ENCODE results near the gene KRTAP20-2.

KRTAP20-2 gene

GRCh38 chr21:30634906-30635305 lies at the start of gene KRTAP20-2:
TSS of gene KRTAP20-2 (plus strand) at chr21:30635206. CDS start at chr21:30635264, 58 bp downstream.
- DNase-seq (ENCODE audit: low read depth in 2 of 2): no peak
- no peak within 1 kb of the TSS for H3K4me3 ChIP-seq (replicated peaks in 1 of 2; ENCODE audit: low read depth in 2 of 2, low read length in 2 of 2)
- TF ChIP-seq CTCF (IDR thresholded peaks at IDR 0.05; ENCODE audit: low read depth, low read length): no peak

GRCh38 chr21:30590297-30590696 lies 44.7 kb upstream of the KRTAP20-2 start, which contains the start of gene KRTAP22-2:
TSS of gene KRTAP22-2 (minus strand) at chr21:30590397.
- no peak for DNase-seq (ENCODE audit: low read depth in 2 of 2)
- H3K4me3 ChIP-seq (replicated peaks in 1 of 2; ENCODE audit: low read depth in 2 of 2, low read length in 2 of 2): no peak within 1 kb of the TSS
- TF ChIP-seq CTCF (IDR thresholded peaks at IDR 0.05; ENCODE audit: low read depth, low read length): no peak

- TF ChIP-seq CTCF (IDR thresholded peaks at IDR 0.05; ENCODE audit: low read depth, low read length): no peak
- H3K4me3 ChIP-seq (replicated peaks in 1 of 2; ENCODE audit: low read depth in 2 of 2, low read length in 2 of 2): no peak within 1 kb of the TSS
- no peak for DNase-seq (ENCODE audit: low read depth in 2 of 2)
Measured at GRCh38 chr21:30592140-30592539, 42.9 kb upstream of the KRTAP20-2 start, which contains the start of gene KRTAP6-3. TSS of gene KRTAP6-3 (plus strand) at chr21:30592440. CDS start at chr21:30592446, 6 bp downstream.

- no peak for TF ChIP-seq CTCF (IDR thresholded peaks at IDR 0.05; ENCODE audit: low read depth, low read length)
- H3K4me3 ChIP-seq (replicated peaks in 1 of 2; ENCODE audit: low read depth in 2 of 2, low read length in 2 of 2): no peak within 1 kb of the TSS
- DNase-seq (ENCODE audit: low read depth in 2 of 2): no peak
Measured at GRCh38 chr21:30598802-30599201, 36.2 kb upstream of the KRTAP20-2 start, which contains the start of gene KRTAP6-2. TSS of gene KRTAP6-2 (minus strand) at chr21:30598902. CDS start at chr21:30598874, 28 bp downstream.

- no peak within 1 kb of the TSS for H3K4me3 ChIP-seq (replicated peaks in 1 of 2; ENCODE audit: low read depth in 2 of 2, low read length in 2 of 2)
- TF ChIP-seq CTCF (IDR thresholded peaks at IDR 0.05; ENCODE audit: low read depth, low read length): no peak
- no peak for DNase-seq (ENCODE audit: low read depth in 2 of 2)
Measured at GRCh38 chr21:30600787-30601186, 34.2 kb upstream of the KRTAP20-2 start, which contains the start of gene KRTAP22-1. TSS of gene KRTAP22-1 (plus strand) at chr21:30601087.

- DNase-seq (ENCODE audit: low read depth in 2 of 2): no peak
- no peak for TF ChIP-seq CTCF (IDR thresholded peaks at IDR 0.05; ENCODE audit: low read depth, low read length)
- H3K4me3 ChIP-seq (replicated peaks in 1 of 2; ENCODE audit: low read depth in 2 of 2, low read length in 2 of 2): no peak overlapping the region
Measured at GRCh38 chr21:30605968-30606367, 29.0 kb upstream of the KRTAP20-2 start.

GRCh38 chr21:30612132-30612531 lies 22.9 kb upstream of the KRTAP20-2 start:
- no peak for DNase-seq (ENCODE audit: low read depth in 2 of 2)
- no peak overlapping the region for H3K4me3 ChIP-seq (replicated peaks in 1 of 2; ENCODE audit: low read depth in 2 of 2, low read length in 2 of 2)
- no peak for TF ChIP-seq CTCF (IDR thresholded peaks at IDR 0.05; ENCODE audit: low read depth, low read length)
